OCI-LY3 (cell line): Measurements from ENCODE around the gene CNR1.

Experiments
- CTCF ChIP-seq: fragments of 200-600, 300-600 bp; sonication (generic); IDR thresholded peaks from 2 replicates; pipeline ENCODE4 v1.5.1; 2014; ENCODE audit warnings: antibody characterized with exemption, low read length, low read depth
- EZH2phosphoT487 ChIP-seq: fragments of 200-600 bp; shearing (Covaris generic); IDR thresholded peaks from 2 replicates; pipeline ENCODE4 v1.6.1; 2018; ENCODE audit warnings: antibody characterized with exemption, mixed run types, low read depth

- TF ChIP-seq CTCF (no peak), EZH2phosphoT487 (no peak)
These were observed 46.4 kb downstream of the CNR1 start for GRCh38 chr6:88119769-88120168.
